GM18868 (cell line): ENCODE results near the gene CRYBG1.
"Not testable (repeated sequence)": the region's sequence is repeated elsewhere in the genome, so short reads cannot be mapped to it uniquely, and the experiment has no call there.

Experiments
- ATAC-seq: cut with Tn5 transposase; IDR thresholded peaks from one replicate; pipeline ENCODE4 v1.9.1; 2021; ENCODE audit warnings: mild to moderate bottlenecking, moderate library complexity; ENCODE audit not compliant: unreplicated experiment

CRYBG1 gene

GRCh38 chr6:106495014-106495413 lies 134.5 kb downstream of the CRYBG1 start:
- no peak for ATAC-seq

DNA sequence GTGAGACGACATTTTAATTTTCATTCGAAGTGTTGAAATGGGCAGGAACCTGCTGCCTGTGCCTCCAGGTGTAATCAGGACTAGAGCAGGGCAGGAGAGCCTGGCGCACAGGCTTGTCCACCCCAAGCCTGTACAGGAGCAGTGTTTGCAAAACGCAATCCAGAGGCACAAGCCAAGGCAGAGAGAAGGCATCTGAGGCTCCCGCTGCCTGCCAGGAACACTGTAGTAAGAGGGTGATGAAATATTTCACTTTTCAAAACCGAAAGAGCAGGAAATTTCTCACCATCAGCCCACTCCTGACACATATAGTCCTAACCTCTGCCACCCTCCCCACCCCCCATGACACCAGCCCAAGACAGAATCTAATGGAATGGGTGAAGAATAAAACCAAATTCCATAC lies 136.3 kb downstream of the CRYBG1 start:
- ATAC-seq = no peak

DNA sequence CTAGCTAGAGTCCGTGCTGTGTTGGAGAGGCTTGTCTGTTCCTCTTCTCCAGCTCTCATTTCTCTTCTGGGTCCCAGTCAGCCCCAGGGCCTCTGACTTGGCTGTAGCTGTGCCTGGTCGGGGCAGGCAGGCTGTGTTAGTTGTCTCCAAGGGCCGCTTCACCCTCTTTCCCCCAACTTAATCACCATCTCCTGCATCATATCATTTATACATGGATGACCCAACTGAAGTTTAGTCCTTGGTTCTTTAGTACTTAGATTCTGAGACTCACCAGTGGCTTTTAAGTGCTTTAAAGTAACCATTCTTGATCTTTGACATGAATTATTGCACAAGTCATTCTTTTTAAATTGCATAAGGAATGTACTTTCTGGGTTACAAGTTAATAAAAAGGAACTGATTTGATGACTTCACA lies 141.4 kb downstream of the CRYBG1 start:
- no peak for ATAC-seq

GRCh38 chr6:106502559-106502958 lies 142.0 kb downstream of the CRYBG1 start:
- no peak for ATAC-seq

DNA sequence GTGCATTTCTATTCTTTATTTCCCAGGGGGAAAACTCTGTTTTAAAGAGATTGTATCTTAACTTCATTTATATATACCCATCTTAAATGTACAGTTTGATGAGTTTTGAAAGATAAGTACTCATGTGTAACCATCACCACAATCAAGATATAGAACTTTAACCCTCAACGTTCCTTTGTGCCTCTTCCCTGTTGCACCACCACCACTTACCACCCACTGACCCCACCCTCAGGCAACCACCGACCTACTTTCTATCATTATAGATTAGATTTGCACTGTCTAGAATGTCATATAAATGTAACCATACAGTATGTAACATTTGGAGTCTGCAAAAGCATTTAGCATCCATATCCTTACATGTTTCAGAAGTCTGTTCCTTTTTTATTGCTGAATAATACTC lies 147.8 kb downstream of the CRYBG1 start:
- no peak for ATAC-seq

GRCh38 chr6:106508834-106509233 lies 148.3 kb downstream of the CRYBG1 start:
- ATAC-seq = no peak

- no peak for ATAC-seq
These were observed 149.0 kb downstream of the CRYBG1 start for GRCh38 chr6:106509420-106510089.

GRCh38 chr6:106510090-106510970 lies 149.8 kb downstream of the CRYBG1 start:
- peak; percentile 45 for ATAC-seq

- ATAC-seq = peak; percentile 7
These were observed 151.0 kb downstream of the CRYBG1 start for GRCh38 chr6:106511288-106512047.

DNA sequence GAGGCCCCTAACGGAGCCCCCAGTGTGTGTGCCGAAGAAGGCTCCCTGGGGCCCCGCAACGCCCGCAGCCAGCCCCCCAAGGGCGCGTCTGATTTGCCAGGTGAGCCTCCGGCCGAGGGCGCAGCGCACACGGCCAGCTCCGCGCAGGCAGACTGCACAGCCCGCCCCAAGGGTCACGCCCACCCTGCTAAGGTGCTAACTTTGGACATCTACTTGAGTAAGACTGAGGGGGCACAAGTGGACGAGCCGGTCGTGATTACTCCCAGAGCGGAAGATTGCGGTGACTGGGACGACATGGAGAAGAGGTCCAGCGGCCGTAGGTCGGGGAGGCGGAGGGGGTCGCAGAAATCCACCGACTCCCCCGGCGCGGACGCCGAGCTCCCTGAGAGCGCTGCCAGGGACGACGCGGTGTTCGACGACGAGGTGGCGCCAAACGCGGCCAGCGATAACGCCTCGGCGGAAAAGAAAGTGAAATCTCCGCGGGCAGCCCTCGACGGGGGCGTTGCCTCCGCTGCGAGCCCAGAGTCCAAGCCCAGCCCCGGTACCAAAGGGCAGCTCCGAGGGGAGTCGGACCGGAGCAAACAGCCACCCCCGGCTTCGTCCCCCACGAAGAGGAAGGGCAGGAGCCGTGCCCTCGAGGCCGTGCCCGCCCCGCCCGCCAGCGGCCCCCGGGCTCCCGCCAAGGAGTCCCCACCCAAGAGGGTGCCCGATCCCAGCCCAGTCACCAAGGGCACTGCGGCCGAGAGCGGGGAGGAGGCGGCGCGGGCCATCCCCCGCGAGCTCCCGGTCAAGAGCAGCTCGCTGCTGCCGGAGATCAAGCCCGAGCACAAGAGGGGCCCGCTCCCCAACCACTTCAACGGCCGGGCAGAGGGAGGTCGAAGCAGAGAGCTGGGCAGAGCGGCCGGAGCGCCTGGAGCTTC lies 151.8 kb downstream of the CRYBG1 start:
- ATAC-seq = peak; percentile 56

DNA sequence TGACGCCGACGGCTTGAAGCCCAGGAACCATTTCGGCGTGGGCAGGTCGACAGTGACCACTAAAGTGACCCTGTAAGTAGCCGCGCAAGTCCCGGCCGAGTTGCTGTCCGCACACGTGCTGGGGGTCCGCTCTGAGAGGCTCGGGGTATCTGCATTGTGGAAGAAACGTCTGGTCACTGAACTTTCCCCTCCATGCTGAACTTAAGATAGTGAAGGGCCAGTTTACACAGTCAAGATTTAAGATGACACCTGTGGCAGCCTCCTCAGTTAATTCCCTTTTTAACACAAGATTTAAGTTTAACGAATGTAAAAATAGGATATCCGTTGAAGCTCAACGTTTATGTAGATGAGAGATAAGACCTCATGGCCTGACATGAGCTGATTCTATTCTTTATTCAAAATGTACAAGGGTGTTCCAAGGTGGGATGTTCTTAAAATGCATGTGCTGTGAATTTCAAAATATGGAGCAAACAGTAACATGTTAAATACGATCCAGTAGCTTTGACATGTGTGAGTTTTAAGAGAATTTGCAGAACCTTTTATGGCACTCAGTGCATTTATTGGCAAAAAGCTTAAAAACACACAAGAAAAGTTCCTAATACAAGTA lies 152.6 kb downstream of the CRYBG1 start:
- no peak for ATAC-seq

DNA sequence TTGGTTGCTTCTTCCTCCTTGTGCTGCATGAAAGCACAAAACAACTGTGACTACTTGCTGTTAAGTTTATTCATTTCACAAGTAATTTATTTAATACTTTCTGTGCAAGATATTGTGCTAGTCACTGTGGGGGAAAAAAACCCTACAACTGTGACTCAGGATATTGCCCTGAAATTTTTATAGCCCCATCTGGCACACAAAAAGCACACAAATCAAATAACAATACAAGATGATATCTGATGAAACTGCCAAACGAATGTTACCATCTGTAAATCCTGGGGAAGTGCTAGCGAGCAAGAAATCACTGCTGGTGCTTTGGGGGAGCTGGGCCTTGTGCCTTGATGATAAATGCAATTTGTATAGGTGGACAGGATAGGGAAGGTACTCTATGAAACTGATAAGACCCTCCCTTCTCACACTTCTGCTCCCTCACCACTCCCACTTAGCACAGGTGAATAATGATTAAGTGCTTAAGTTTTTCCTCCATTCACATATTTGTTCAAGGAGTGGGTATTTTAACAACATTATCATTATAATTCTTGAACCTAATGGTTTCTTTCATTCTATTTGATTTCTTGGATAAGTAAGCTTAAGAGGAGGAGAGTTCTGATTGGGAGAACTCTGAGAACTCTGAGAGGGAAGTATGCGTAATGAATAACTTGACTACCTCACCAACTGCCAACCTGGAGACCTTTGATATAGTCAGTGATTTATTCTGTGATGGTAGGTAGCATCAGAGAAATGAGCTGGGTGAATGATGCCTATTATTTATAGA lies 153.5 kb downstream of the CRYBG1 start:
- no peak for ATAC-seq

GRCh38 chr6:106514583-106514885 lies 154.0 kb downstream of the CRYBG1 start:
- no peak for ATAC-seq

DNA sequence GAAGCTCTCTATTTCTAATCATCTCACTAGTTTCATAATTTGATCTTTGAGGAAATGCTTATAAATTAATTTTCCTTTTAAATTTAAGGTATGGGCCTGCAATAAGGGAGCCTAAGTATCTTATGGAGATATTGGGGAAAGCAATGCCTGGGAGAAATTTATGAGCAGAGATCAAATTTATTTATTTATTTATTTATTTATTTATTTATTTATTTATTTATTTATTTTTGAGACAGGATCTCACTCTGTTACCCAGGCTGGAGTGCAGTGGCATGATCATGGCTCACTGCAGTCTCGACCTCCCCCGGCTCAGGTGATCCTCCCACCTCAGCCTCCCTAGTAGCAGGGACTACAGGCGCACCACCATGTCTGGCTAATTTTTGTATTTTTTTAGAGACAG lies 155.1 kb downstream of the CRYBG1 start:
- not testable (repeated sequence) for ATAC-seq

DNA sequence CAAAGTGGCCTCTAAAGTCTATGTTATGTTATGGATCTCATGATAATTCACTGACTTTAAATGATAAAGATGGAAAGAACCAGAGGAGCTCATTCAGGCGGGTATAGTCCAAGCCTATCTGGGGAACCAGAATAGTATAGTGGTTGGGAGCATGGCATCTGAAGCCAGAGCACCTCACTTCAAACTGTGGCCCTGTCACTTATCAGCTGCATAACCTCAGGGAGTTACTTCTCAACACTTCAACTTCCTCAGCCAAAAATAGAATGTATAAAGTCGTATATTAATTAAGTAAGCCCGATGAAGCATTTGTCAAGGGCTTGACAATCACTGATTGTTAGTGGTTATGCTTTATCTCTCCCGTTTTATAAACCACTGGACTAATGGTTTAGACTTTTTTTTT lies 156.1 kb downstream of the CRYBG1 start:
- ATAC-seq = no peak

- ATAC-seq = no peak
These were observed 157.2 kb downstream of the CRYBG1 start for GRCh38 chr6:106517706-106518105.

GRCh38 chr6:106518748-106519147 lies 158.2 kb downstream of the CRYBG1 start:
- no peak for ATAC-seq

- ATAC-seq = peak; percentile 56
These were observed 159.2 kb downstream of the CRYBG1 start for GRCh38 chr6:106519460-106520394.
